BLaER1 treated with 17β-estradiol and CSF1 and Interleukin-3, amounts not matched to agents 10 nM and 100 nM (cell line): Measurements from ENCODE around the gene MPV17L2.
"Not testable (repeated sequence)": the region's sequence is repeated elsewhere in the genome, so short reads cannot be mapped to it uniquely, and the experiment has no call there.

ENCODE experiments used
- H3K27ac ChIP-seq, 11 experiments: shearing (Covaris generic); formaldehyde crosslinking; 2 replicates each; pipeline ENCODE4 v1.8.1; 2022
- H3K27me3 ChIP-seq, 11 experiments: shearing (Covaris generic); formaldehyde crosslinking; 2 replicates each; pipeline ENCODE4 v1.8.1; 2022
- H3K36me3 ChIP-seq, 11 experiments: shearing (Covaris generic); formaldehyde crosslinking; 2 replicates each; pipeline ENCODE4 v1.8.1; 2022
- H3K4me1 ChIP-seq, 10 experiments: shearing (Covaris generic); formaldehyde crosslinking; 2 replicates each; pipeline ENCODE4 v1.8.1; 2022
- H3K4me2 ChIP-seq, 11 experiments: shearing (Covaris generic); formaldehyde crosslinking; 2 replicates each; pipeline ENCODE4 v1.8.1; 2022
- H3K4me3 ChIP-seq, 10 experiments: shearing (Covaris generic); formaldehyde crosslinking; 2 replicates each; pipeline ENCODE4 v1.8.1; 2022
- H3K9ac ChIP-seq, 11 experiments: shearing (Covaris generic); formaldehyde crosslinking; 2 replicates each; pipeline ENCODE4 v1.8.1; 2022
- H3K9me3 ChIP-seq, 11 experiments: shearing (Covaris generic); formaldehyde crosslinking; replicated peaks in 1 of 11; 2 replicates each; pipeline ENCODE4 v1.8.1; 2022
- H4K20me1 ChIP-seq, 11 experiments: shearing (Covaris generic); formaldehyde crosslinking; 2 replicates each; pipeline ENCODE4 v1.8.1; 2022
- Cebpa-rat ChIP-seq, 11 experiments: shearing (Covaris generic); IDR thresholded peaks; 2 replicates each; pipeline ENCODE4 v1.8.1; 2022

MPV17L2 gene

DNA sequence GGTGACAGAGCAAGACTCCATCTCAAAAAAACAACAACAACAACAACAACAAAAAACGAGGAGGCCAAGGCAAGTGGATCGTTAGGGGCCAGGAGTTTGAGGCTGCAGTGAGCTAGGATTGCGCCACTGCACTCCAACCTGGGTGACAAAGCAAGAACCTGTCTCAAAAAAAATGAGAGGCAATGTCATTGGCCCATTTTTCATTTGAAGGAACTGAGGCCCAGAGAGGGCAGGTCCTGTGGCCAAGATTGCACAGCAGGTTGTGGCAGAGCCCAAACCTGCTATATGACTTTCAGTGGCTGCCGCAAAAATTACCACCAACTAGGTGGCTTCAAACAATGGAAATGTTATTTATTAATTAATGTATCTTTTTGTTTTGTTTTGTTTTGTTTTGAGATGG is 34.6 kb upstream of the MPV17L2 start:
- peaks cover 16 to 68% (median 32%) of the 10 kb centered on the region in 11 experiments for H3K36me3 ChIP-seq
- H4K20me1 ChIP-seq = peaks cover 0 to 52% (median 18%) of the 10 kb centered on the region in 11 experiments; a peak in 15 of 22 replicates
- 0 out of 22 replicates have a peak overlapping the region, but pooled peaks of 1 of the 11 experiments have one; percentile 24 for H3K9ac ChIP-seq
- no peaks in the 10 kb centered on the region for H3K27me3 ChIP-seq
- H3K4me1 ChIP-seq = peaks cover 47 to 66% (median 54%) of the 10 kb centered on the region in 10 experiments
- H3K27ac ChIP-seq = no peak overlapping the region
- H3K4me3 ChIP-seq = no peak overlapping the region
- H3K9me3 ChIP-seq = no peaks in the 10 kb centered on the region
- no peak for TF ChIP-seq Cebpa-rat (IDR thresholded peaks at IDR 0.05)
- no peak overlapping the region for H3K4me2 ChIP-seq

- H3K4me3 ChIP-seq = not testable (repeated sequence)
- H3K36me3 ChIP-seq = peaks cover 21 to 74% (median 39%) of the 10 kb centered on the region in 11 experiments
Observed at GRCh38 chr19:18159059-18159616, 33.9 kb upstream of the MPV17L2 start.

DNA sequence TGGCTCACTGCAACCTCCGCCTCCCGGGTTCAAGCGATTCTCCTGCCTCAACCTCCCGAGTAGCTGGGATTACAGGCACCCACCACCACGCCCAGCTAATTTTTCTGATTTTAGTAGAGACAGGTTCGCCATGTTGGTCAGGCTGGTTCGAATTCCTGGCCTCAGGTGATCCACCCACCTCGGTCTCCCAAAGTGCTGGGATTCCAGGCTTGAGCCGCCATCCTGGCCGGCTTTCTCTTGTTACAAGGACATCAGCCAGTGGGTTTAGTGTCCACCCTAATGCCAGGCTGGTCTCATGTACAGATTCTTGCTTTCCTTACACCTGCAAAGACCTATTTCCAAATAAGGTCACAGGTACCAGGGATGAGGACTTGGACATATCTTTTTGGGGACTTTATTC is 33.2 kb upstream of the MPV17L2 start:
- no peak overlapping the region for H3K4me3 ChIP-seq
- H3K36me3 ChIP-seq = peaks cover 25 to 79% (median 45%) of the 10 kb centered on the region in 11 experiments
- H3K4me1 ChIP-seq = peaks cover 36 to 55% (median 44%) of the 10 kb centered on the region in 10 experiments
- H4K20me1 ChIP-seq = peaks cover 0 to 41% (median 8%) of the 10 kb centered on the region in 11 experiments; a peak in 11 of 22 replicates
- H3K9ac ChIP-seq = peak overlapping the region in 3 of 11 experiments; percentile 82 to 85 (median 84); a peak in 4 of 22 replicates
- TF ChIP-seq Cebpa-rat (IDR thresholded peaks at IDR 0.05) = no peak
- H3K4me2 ChIP-seq = peak overlapping the region in 7 of 11 experiments; percentile 90 to 99 (median 93); a peak in 12 of 22 replicates
- no peaks in the 10 kb centered on the region for H3K9me3 ChIP-seq
- H3K27me3 ChIP-seq = no peaks in the 10 kb centered on the region
- no peak overlapping the region for H3K27ac ChIP-seq

More at GRCh38 chr19:18159059-18159616, 33.9 kb upstream of the MPV17L2 start:
- not testable (repeated sequence) for H3K27me3 ChIP-seq, H3K27ac ChIP-seq, H3K9me3 ChIP-seq, H3K4me2 ChIP-seq
- Histone ChIP-seq H3K4me1 (peaks cover 41 to 60% (median 49%) of the 10 kb centered on the region in 10 experiments), H3K9ac (0 out of 22 replicates have a peak overlapping the region, but pooled peaks of 1 of the 11 experiments have one; percentile 3), H4K20me1 (peaks cover 0 to 47% (median 15%) of the 10 kb centered on the region in 11 experiments; a peak in 15 of 22 replicates)

- no peak for TF ChIP-seq Cebpa-rat (IDR thresholded peaks at IDR 0.05)
- Histone ChIP-seq H3K4me2 (peak overlapping the region; percentile 87 to 99 (median 93)), H3K27me3 (no peaks in the 10 kb centered on the region), H3K9me3 (no peaks in the 10 kb centered on the region), H3K4me1 (peaks cover 36 to 51% (median 41%) of the 10 kb centered on the region in 10 experiments), H3K4me3 (peak overlapping the region; percentile 48 to 66 (median 56)), H4K20me1 (peaks cover 0 to 34% (median 7%) of the 10 kb centered on the region in 11 experiments; a peak in 11 of 22 replicates), H3K27ac (peak overlapping the region; percentile 60 to 83 (median 79)), H3K36me3 (peaks cover 31 to 81% (median 46%) of the 10 kb centered on the region in 11 experiments), H3K9ac (peak overlapping the region; percentile 74 to 87 (median 83))
Observed at GRCh38 chr19:18160493-18160970, 32.5 kb upstream of the MPV17L2 start.

GRCh38 chr19:18160971-18161635 is 31.9 kb upstream of the MPV17L2 start:
- Histone ChIP-seq H4K20me1 (peaks cover 0 to 29% (median 7%) of the 10 kb centered on the region in 11 experiments; a peak in 11 of 22 replicates), H3K36me3 (peaks cover 33 to 81% (median 46%) of the 10 kb centered on the region in 11 experiments), H3K9me3 (no peaks in the 10 kb centered on the region), H3K4me1 (peaks cover 31 to 46% (median 36%) of the 10 kb centered on the region in 10 experiments), H3K4me3 (peak overlapping the region; percentile 48 to 66 (median 56)), H3K27me3 (no peaks in the 10 kb centered on the region), H3K4me2 (peak overlapping the region; percentile 87 to 99 (median 93)), H3K27ac (peak overlapping the region; percentile 60 to 83 (median 79)), H3K9ac (peak overlapping the region; percentile 74 to 87 (median 83))
- TF ChIP-seq Cebpa-rat (IDR thresholded peaks at IDR 0.05) = no peak

GRCh38 chr19:18161636-18162002 is 31.4 kb upstream of the MPV17L2 start:
- Histone ChIP-seq H3K36me3 (peaks cover 39 to 81% (median 46%) of the 10 kb centered on the region in 11 experiments), H3K9me3 (no peaks in the 10 kb centered on the region)

DNA sequence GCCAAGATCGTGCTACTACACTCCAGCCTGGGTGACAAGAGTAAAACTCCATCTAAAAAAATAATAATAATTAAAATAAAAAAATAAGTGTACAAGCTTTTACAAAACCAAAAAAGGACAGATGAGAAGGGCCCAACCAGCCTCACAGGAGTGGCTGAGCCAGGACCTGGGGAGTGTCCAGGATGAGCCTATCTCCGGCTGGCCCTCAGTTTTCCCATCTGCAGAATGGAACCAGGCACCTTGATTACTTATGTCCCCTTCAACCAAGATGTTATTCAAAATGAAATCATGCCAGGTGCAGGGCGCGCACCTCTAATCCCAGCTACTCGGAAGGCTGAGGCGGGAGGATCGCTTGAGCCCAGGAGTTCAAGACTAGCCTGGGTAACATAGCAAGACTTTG is 28.9 kb upstream of the MPV17L2 start:
- no peak overlapping the region for H3K9ac ChIP-seq

More at GRCh38 chr19:18161636-18162002, 31.4 kb upstream of the MPV17L2 start:
- no peaks in the 10 kb centered on the region for H3K27me3 ChIP-seq
- TF ChIP-seq Cebpa-rat (IDR thresholded peaks at IDR 0.05) = no peak
- peak overlapping the region in 7 of 11 experiments; percentile 18 to 54 (median 34); a peak in 10 of 22 replicates for H3K9ac ChIP-seq
- peaks cover 26 to 40% (median 31%) of the 10 kb centered on the region in 10 experiments for H3K4me1 ChIP-seq
- no peak overlapping the region for H3K27ac ChIP-seq
- peaks cover 0 to 23% (median 6%) of the 10 kb centered on the region in 11 experiments; a peak in 10 of 22 replicates for H4K20me1 ChIP-seq
- peak overlapping the region in 10 of 11 experiments; percentile 10 to 92 (median 60); a peak in 17 of 22 replicates for H3K4me2 ChIP-seq
- no peak overlapping the region for H3K4me3 ChIP-seq

DNA sequence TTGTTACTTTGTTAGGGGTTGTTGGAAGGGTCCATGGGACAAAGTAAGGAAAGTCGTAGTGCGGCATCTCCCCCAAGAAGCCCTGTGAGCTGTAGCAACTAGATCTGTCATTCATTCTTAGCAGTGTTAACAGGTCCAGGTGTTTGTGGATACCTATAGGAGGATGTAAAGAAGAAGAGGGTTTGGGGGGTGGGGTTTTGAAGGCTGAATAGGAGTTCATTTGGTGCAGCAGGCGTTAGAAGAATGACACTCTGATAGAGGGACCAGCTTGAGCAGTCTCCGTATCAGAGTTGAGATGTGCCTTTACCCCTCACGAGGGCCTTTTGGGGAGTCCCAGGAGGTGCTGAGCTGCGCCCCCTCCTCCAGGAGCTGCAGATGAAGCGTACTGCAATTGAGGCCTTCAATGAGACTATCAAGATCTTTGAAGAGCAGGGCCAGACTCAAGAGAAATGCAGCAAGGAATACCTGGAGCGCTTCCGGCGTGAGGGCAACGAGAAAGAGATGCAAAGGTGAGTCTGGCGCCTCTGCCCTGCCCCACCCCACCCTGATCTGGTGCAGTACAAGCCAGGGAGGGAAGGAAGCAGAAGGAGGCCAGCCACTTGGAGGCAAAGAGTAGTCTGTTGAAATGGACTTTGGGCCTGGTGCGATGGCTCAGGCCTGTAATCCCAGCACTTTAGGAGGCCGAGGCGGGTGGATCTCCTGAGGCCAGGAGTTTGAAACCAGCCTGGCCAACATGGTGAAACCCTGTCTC is 27.0 kb upstream of the MPV17L2 start:
- no peak overlapping the region for H3K9ac ChIP-seq
- no peak overlapping the region for H3K4me3 ChIP-seq
- peaks cover 29 to 42% (median 39%) of the 10 kb centered on the region in 10 experiments for H3K4me1 ChIP-seq
- H3K4me2 ChIP-seq = no peak overlapping the region
- H3K27ac ChIP-seq = no peak overlapping the region
- H3K27me3 ChIP-seq = no peaks in the 10 kb centered on the region
- no peak for TF ChIP-seq Cebpa-rat (IDR thresholded peaks at IDR 0.05)
- peaks cover 0 to 11% (median 0%) of the 10 kb centered on the region in 11 experiments; a peak in 1 of 22 replicates for H4K20me1 ChIP-seq
- no peaks in the 10 kb centered on the region for H3K9me3 ChIP-seq
- peaks cover 51 to 74% (median 66%) of the 10 kb centered on the region in 11 experiments for H3K36me3 ChIP-seq

More for the DNA sequence above, 28.9 kb upstream of the MPV17L2 start:
- Histone ChIP-seq H3K4me1 (peaks cover 22 to 36% (median 30%) of the 10 kb centered on the region in 10 experiments), H4K20me1 (peaks cover 0 to 11% (median 0%) of the 10 kb centered on the region in 11 experiments; a peak in 1 of 22 replicates), H3K4me3 (no peak overlapping the region), H3K36me3 (peaks cover 49 to 85% (median 62%) of the 10 kb centered on the region in 11 experiments), H3K4me2 (no peak overlapping the region), H3K27ac (no peak overlapping the region), H3K9me3 (no peaks in the 10 kb centered on the region), H3K27me3 (no peaks in the 10 kb centered on the region)
- TF ChIP-seq Cebpa-rat (IDR thresholded peaks at IDR 0.05) = no peak
